BLaER1 treated with 17β-estradiol and CSF1 and Interleukin-3, amounts not matched to agents 10 nM and 100 nM (cell line): ENCODE data around the gene SYTL3.
"Not testable (repeated sequence)": the region's sequence is repeated elsewhere in the genome, so short reads cannot be mapped to it uniquely, and the experiment has no call there.

Source experiments
- H3K27ac ChIP-seq, 11 experiments: shearing (Covaris generic); formaldehyde crosslinking; 2 replicates each; pipeline ENCODE4 v1.8.1; 2022
- H3K27me3 ChIP-seq, 11 experiments: shearing (Covaris generic); formaldehyde crosslinking; 2 replicates each; pipeline ENCODE4 v1.8.1; 2022
- H3K36me3 ChIP-seq, 11 experiments: shearing (Covaris generic); formaldehyde crosslinking; 2 replicates each; pipeline ENCODE4 v1.8.1; 2022
- H3K4me1 ChIP-seq, 10 experiments: shearing (Covaris generic); formaldehyde crosslinking; 2 replicates each; pipeline ENCODE4 v1.8.1; 2022
- H3K4me2 ChIP-seq, 11 experiments: shearing (Covaris generic); formaldehyde crosslinking; 2 replicates each; pipeline ENCODE4 v1.8.1; 2022
- H3K4me3 ChIP-seq, 10 experiments: shearing (Covaris generic); formaldehyde crosslinking; 2 replicates each; pipeline ENCODE4 v1.8.1; 2022
- H3K9ac ChIP-seq, 11 experiments: shearing (Covaris generic); formaldehyde crosslinking; 2 replicates each; pipeline ENCODE4 v1.8.1; 2022
- H3K9me3 ChIP-seq, 11 experiments: shearing (Covaris generic); formaldehyde crosslinking; replicated peaks in 1 of 11; 2 replicates each; pipeline ENCODE4 v1.8.1; 2022
- H4K20me1 ChIP-seq, 11 experiments: shearing (Covaris generic); formaldehyde crosslinking; 2 replicates each; pipeline ENCODE4 v1.8.1; 2022
- Cebpa-rat ChIP-seq, 11 experiments: shearing (Covaris generic); IDR thresholded peaks; 2 replicates each; pipeline ENCODE4 v1.8.1; 2022

Gene SYTL3

GRCh38 chr6:158789115-158789917 is 139.5 kb downstream of the SYTL3 start:
- Histone ChIP-seq H3K4me2 (peak overlapping the region; percentile 74 to 93 (median 85)), H3K36me3 (peaks cover 49 to 66% (median 51%) of the 10 kb centered on the region in 11 experiments), H3K9me3 (no peaks in the 10 kb centered on the region), H3K4me3 (peak overlapping the region in 8 of 10 experiments; percentile 1 to 51 (median 23); a peak in 10 of 20 replicates), H3K4me1 (peaks cover 50 to 73% (median 63%) of the 10 kb centered on the region in 10 experiments), H3K9ac (peak overlapping the region; percentile 26 to 80 (median 61); a peak in 19 of 22 replicates), H4K20me1 (peaks cover 56 to 97% (median 92%) of the 10 kb centered on the region in 11 experiments; a peak in 21 of 22 replicates), H3K27ac (peak overlapping the region in 10 of 11 experiments; percentile 33 to 78 (median 66); a peak in 20 of 22 replicates), H3K27me3 (no peaks in the 10 kb centered on the region)
- TF ChIP-seq Cebpa-rat (IDR thresholded peaks at IDR 0.05), result no peak

- peaks cover 0 to 13% (median 0%) of the 10 kb centered on the region in 11 experiments; a peak in 1 of 22 replicates for H3K9me3 ChIP-seq
- peaks cover 76 to 98% (median 96%) of the 10 kb centered on the region in 11 experiments for H4K20me1 ChIP-seq
- H3K4me3 ChIP-seq, result no peak overlapping the region
- TF ChIP-seq Cebpa-rat (IDR thresholded peaks at IDR 0.05), result no peak
- no peaks in the 10 kb centered on the region for H3K27me3 ChIP-seq
- H3K27ac ChIP-seq, result peak overlapping the region in 3 of 11 experiments; percentile 0 to 19 (median 3); a peak in 1 of 22 replicates
- peaks cover 29 to 66% (median 50%) of the 10 kb centered on the region in 11 experiments for H3K36me3 ChIP-seq
- H3K9ac ChIP-seq, result no peak overlapping the region
- peaks cover 55 to 90% (median 76%) of the 10 kb centered on the region in 10 experiments for H3K4me1 ChIP-seq
- peak overlapping the region in 10 of 11 experiments; percentile 74 to 93 (median 84); a peak in 19 of 22 replicates for H3K4me2 ChIP-seq
Measured at GRCh38 chr6:158791274-158791855, 141.5 kb downstream of the SYTL3 start.

- Histone ChIP-seq H3K27ac (peak overlapping the region in 2 of 11 experiments; percentile 19 to 46; a peak in 3 of 22 replicates), H3K4me2 (peak overlapping the region in 9 of 11 experiments; percentile 2 to 93 (median 83); a peak in 13 of 22 replicates), H4K20me1 (peaks cover 76 to 100% (median 99%) of the 10 kb centered on the region in 11 experiments), H3K4me1 (peaks cover 57 to 90% (median 80%) of the 10 kb centered on the region in 10 experiments), H3K36me3 (peaks cover 17 to 66% (median 49%) of the 10 kb centered on the region in 11 experiments), H3K9me3 (peaks cover 0 to 15% (median 0%) of the 10 kb centered on the region in 11 experiments; a peak in 1 of 22 replicates)
- not testable (repeated sequence) for H3K4me3 ChIP-seq, H3K27me3 ChIP-seq, H3K9ac ChIP-seq
Measured at GRCh38 chr6:158792505-158792904, 142.7 kb downstream of the SYTL3 start.

- H3K4me1 ChIP-seq, result peaks cover 66 to 92% (median 82%) of the 10 kb centered on the region in 10 experiments
- H3K27me3 ChIP-seq, result no peaks in the 10 kb centered on the region
- peaks cover 71 to 100% (median 99%) of the 10 kb centered on the region in 11 experiments for H4K20me1 ChIP-seq
- no peak overlapping the region for H3K9ac ChIP-seq
- H3K9me3 ChIP-seq, result peaks cover 0 to 15% (median 0%) of the 10 kb centered on the region in 11 experiments; a peak in 1 of 22 replicates
- peaks cover 8 to 64% (median 40%) of the 10 kb centered on the region in 11 experiments for H3K36me3 ChIP-seq
- H3K4me3 ChIP-seq, result no peak overlapping the region
- H3K27ac ChIP-seq, result peak overlapping the region in 1 of 11 experiments; percentile 46; a peak in 1 of 22 replicates
- peak overlapping the region in 4 of 11 experiments; percentile 2 to 85 (median 22); a peak in 4 of 22 replicates for H3K4me2 ChIP-seq
- no peak for TF ChIP-seq Cebpa-rat (IDR thresholded peaks at IDR 0.05)
Measured at GRCh38 chr6:158793432-158793831, 143.6 kb downstream of the SYTL3 start.

- Histone ChIP-seq H3K36me3 (peaks cover 0 to 75% (median 48%) of the 10 kb centered on the region in 11 experiments; a peak in 19 of 22 replicates), H3K4me3 (no peak overlapping the region), H3K4me1 (peaks cover 67 to 92% (median 83%) of the 10 kb centered on the region in 10 experiments), H3K9me3 (peaks cover 0 to 15% (median 0%) of the 10 kb centered on the region in 11 experiments; a peak in 1 of 22 replicates), H3K27me3 (no peaks in the 10 kb centered on the region), H3K4me2 (peak overlapping the region in 9 of 11 experiments; percentile 2 to 38 (median 11); a peak in 8 of 22 replicates), H3K27ac (peak overlapping the region in 4 of 11 experiments; percentile 4 to 23 (median 11); a peak in 3 of 22 replicates), H4K20me1 (peaks cover 57 to 100% (median 96%) of the 10 kb centered on the region in 11 experiments), H3K9ac (no peak overlapping the region)
- TF ChIP-seq Cebpa-rat (IDR thresholded peaks at IDR 0.05), result no peak
Measured at GRCh38 chr6:158795516-158795915, 145.7 kb downstream of the SYTL3 start.

- TF ChIP-seq Cebpa-rat (IDR thresholded peaks at IDR 0.05), result no peak
- H3K36me3 ChIP-seq, result peaks cover 0 to 84% (median 57%) of the 10 kb centered on the region in 11 experiments; a peak in 19 of 22 replicates
- H3K9me3 ChIP-seq, result peaks cover 0 to 15% (median 0%) of the 10 kb centered on the region in 11 experiments; a peak in 1 of 22 replicates
- peaks cover 62 to 92% (median 83%) of the 10 kb centered on the region in 10 experiments for H3K4me1 ChIP-seq
- peaks cover 49 to 100% (median 89%) of the 10 kb centered on the region in 11 experiments for H4K20me1 ChIP-seq
- H3K27me3 ChIP-seq, result no peaks in the 10 kb centered on the region
- H3K27ac ChIP-seq, result peak overlapping the region in 2 of 11 experiments; percentile 23 to 42; a peak in 1 of 22 replicates
- no peak overlapping the region for H3K4me3 ChIP-seq
- H3K9ac ChIP-seq, result no peak overlapping the region
- peak overlapping the region in 7 of 11 experiments; percentile 4 to 38 (median 17); a peak in 8 of 22 replicates for H3K4me2 ChIP-seq
Measured at GRCh38 chr6:158796353-158796752, 146.5 kb downstream of the SYTL3 start.

GRCh38 chr6:158797331-158798310 is 147.8 kb downstream of the SYTL3 start:
- Histone ChIP-seq H3K36me3 (peaks cover 0 to 85% (median 57%) of the 10 kb centered on the region in 11 experiments; a peak in 19 of 22 replicates), H3K4me2 (peak overlapping the region; percentile 43 to 90 (median 79); a peak in 20 of 22 replicates), H3K27ac (peak overlapping the region in 7 of 11 experiments; percentile 6 to 93 (median 33); a peak in 10 of 22 replicates)

More at GRCh38 chr6:158797331-158798310, 147.8 kb downstream of the SYTL3 start:
- Histone ChIP-seq H3K4me3 (no peak overlapping the region), H3K4me1 (peaks cover 61 to 92% (median 83%) of the 10 kb centered on the region in 10 experiments), H4K20me1 (peaks cover 38 to 100% (median 76%) of the 10 kb centered on the region in 11 experiments), H3K27me3 (no peaks in the 10 kb centered on the region), H3K9ac (no peak overlapping the region), H3K9me3 (peaks cover 0 to 15% (median 0%) of the 10 kb centered on the region in 11 experiments; a peak in 1 of 22 replicates)
- TF ChIP-seq Cebpa-rat (IDR thresholded peaks at IDR 0.05), result no peak
